ENCODE measurements around the gene PICK1. TPM values are rescaled to one million over a fixed set of nuclear protein-coding genes. Genes with fewer than 3 reads are reported as not detected.
"Not testable (repeated sequence)": the region's sequence is repeated elsewhere in the genome, so short reads cannot be mapped to it uniquely, and the experiment has no call there.

PICK1 gene
- total and polyA plus RNA-seq, 2 of the 8 experiments (the other 6 are each of a cell fraction or from before 2014, with no cell fraction given), result 20.4 to 22.9 TPM

- CTCF ChIA-PET (ENCODE audit: partially characterized antibody), result interaction anchor here (0.5 to 1.7 kb wide), 8 partner anchors 10 to 72 kb away, joined by 3 to 8 read pairs (median 4); no protein-coding TSS in a partner anchor
Measured at GRCh38 chr22:38037367-38038150, 19.6 kb upstream of the PICK1 start.

More at GRCh38 chr22:38037367-38038150, 19.6 kb upstream of the PICK1 start:
- H4K5ac ChIP-seq (ENCODE audit: insufficient read length, low read depth, low read length); H2AK5ac ChIP-seq (ENCODE audit: low read depth, low read length); H3K4ac ChIP-seq (replicated peaks; ENCODE audit: insufficient read length, low read depth, low read length); H3K36me3 ChIP-seq (ENCODE audit: control insufficient read depth in 2 of 4, insufficient read depth in 4 of 4, low read length in 3 of 4); H3K79me2 ChIP-seq (ENCODE audit: control insufficient read depth in 1 of 2, insufficient read depth in 2 of 2, low read length in 2 of 2); H2BK12ac ChIP-seq (ENCODE audit: low read depth, low read length); H4K91ac ChIP-seq (replicated peaks; ENCODE audit: insufficient read length, low read length); H3K9ac ChIP-seq (replicated peaks in 1 of 4; ENCODE audit: extremely low read depth in 1 of 4, low read depth in 3 of 4, low read length in 3 of 4); H3K14ac ChIP-seq (ENCODE audit: insufficient read length); H3K4me3 ChIP-seq (ENCODE audit: extremely low read depth in 1 of 4, insufficient read depth in 2 of 4, low read depth in 3 of 4, low read length in 4 of 4); H2BK20ac ChIP-seq (ENCODE audit: low read length); FAIRE-seq; H3K56ac ChIP-seq (replicated peaks; ENCODE audit: insufficient read length, low read depth, low read length); H2BK120ac ChIP-seq (replicated peaks; ENCODE audit: low read depth, low read length); DNase-seq (ENCODE audit: low read depth in 1 of 2, low spot score in 2 of 2); H3K18ac ChIP-seq (ENCODE audit: extremely low read depth, low read length); H3K27ac ChIP-seq (ENCODE audit: low read depth, low read length); H3K27me3 ChIP-seq (replicated peaks in 1 of 4; ENCODE audit: control insufficient read depth in 3 of 4, extremely low read depth in 1 of 4, insufficient read depth in 3 of 4, low read length in 3 of 4); H3K79me1 ChIP-seq (ENCODE audit: low read depth, low read length); H3K23ac ChIP-seq (ENCODE audit: insufficient read length); H2BK15ac ChIP-seq (ENCODE audit: low read length); H4K20me1 ChIP-seq (replicated peaks in 1 of 2; ENCODE audit: control insufficient read depth in 1 of 2, insufficient read depth in 2 of 2, low read length in 2 of 2); H3K23me2 ChIP-seq (ENCODE audit: low read depth, low read length); H2BK5ac ChIP-seq (ENCODE audit: low read depth, low read length); H3K9me3 ChIP-seq (ENCODE audit: insufficient read depth in 2 of 2, low read depth in 1 of 2, low read length in 1 of 2); H3K4me2 ChIP-seq (ENCODE audit: insufficient read depth in 1 of 2, low read depth in 2 of 2, low read length in 2 of 2); H2AFZ ChIP-seq (ENCODE audit: low read length); H4K8ac ChIP-seq (ENCODE audit: extremely low read depth, insufficient read depth, low read length): not testable (repeated sequence)
- peaks cover 0 to 24% (median 20%) of the 10 kb centered on the region in 4 experiments; a peak in 6 of 7 replicates for H3K4me1 ChIP-seq (replicated peaks in 1 of 4; ENCODE audit: control insufficient read depth in 3 of 4, insufficient read depth in 4 of 4, low read length in 3 of 4)
- POLR2A ChIA-PET (ENCODE audit: partially characterized antibody), result interaction anchor here (0.8 to 1.3 kb wide), 3 partner anchors 8 to 100 kb away, joined by 3 to 4 read pairs (median 3); no protein-coding TSS in a partner anchor
- WGBS, 2 experiments (ENCODE audit: extremely low coverage in 1 of 2, insufficient coverage in 1 of 2, insufficient read length in 1 of 2, insufficient replicate concordance in 2 of 2, low coverage in 1 of 2, low lambda C conversion rate in 2 of 2, missing lambda C conversion rate in 1 of 2), result 93% methylated on average over 12 of the region's 13 CpGs; no CpG with 5 or more reads in 1 of the 2 experiments
